Measurements from ENCODE around the gene ARNT2. TPM values are rescaled to one million over a fixed set of nuclear protein-coding genes. Genes with fewer than 3 reads are reported as not detected.

Gene ARNT2
- total and polyA plus RNA-seq, 2 of the 13 experiments (the other 11 are each of a cell fraction or from before 2014, with no cell fraction given), result 0.69 to 1.7 TPM

GRCh38 chr15:80604583-80605575 is 200.7 kb downstream of the ARNT2 start (continued):
- TF ChIP-seq ZNF280D (CRISPR knock-in tag; IDR thresholded peaks at IDR 0.05), result no peak

- in situ Hi-C loops (cut with HindIII; ENCODE audit: extremely low pct_ligation_motif_present, low pct_unique_long_range_greater_than_20kb) (no loop called here), intact Hi-C loops (cut with micrococcal nuclease; ENCODE audit: unreplicated experiment) (no loop called here)
- Histone ChIP-seq H3K27me3 (ENCODE audit: control insufficient read depth in 1 of 2, insufficient read depth in 2 of 2, low read length in 2 of 2) (peaks cover 2 to 38% of the 10 kb centered on the region in 2 experiments; a peak in 4 of 5 replicates), H3K4me1 (ENCODE audit: insufficient read depth, low read length) (no peaks in the 10 kb centered on the region), H3K9me3 (ENCODE audit: low read length) (no peaks in the 10 kb centered on the region), H3K36me3 (replicated peaks in 1 of 2; ENCODE audit: control insufficient read depth in 1 of 2, insufficient read depth in 2 of 2, low read length in 2 of 2) (no peaks in the 10 kb centered on the region), H3K4me2 (ENCODE audit: low read depth, low read length) (no peak overlapping the region), H3K4me3 (replicated peaks in 1 of 3; ENCODE audit: insufficient read depth in 1 of 3, low read depth in 2 of 3, low read length in 3 of 3) (no peak overlapping the region), H3K79me2 (ENCODE audit: insufficient read depth, low read length) (no peaks in the 10 kb centered on the region), H4K20me1 (ENCODE audit: insufficient read depth, low read length) (no peaks in the 10 kb centered on the region), H3K27ac (ENCODE audit: extremely low read length, insufficient read depth, low read length) (no peak overlapping the region), H2AFZ (ENCODE audit: low read length) (no peak overlapping the region), H3K9ac (ENCODE audit: insufficient read depth, low read depth, low read length) (no peak overlapping the region)
- DNase-seq (ENCODE audit: low spot score), result no peak
- FAIRE-seq, result no peak
- ATAC-seq, result no peak
- TF ChIP-seq SP5 (CRISPR knock-in tag; IDR thresholded peaks at IDR 0.05; ENCODE audit: borderline replicate concordance, low read depth), result no peak
- TF ChIP-seq RFX3 (CRISPR knock-in tag; IDR thresholded peaks at IDR 0.05), result no peak
- TF ChIP-seq ZFP82 (CRISPR knock-in tag; IDR thresholded peaks at IDR 0.05; ENCODE audit: borderline replicate concordance), result no peak
- no peak for TF ChIP-seq WIZ (CRISPR knock-in tag; IDR thresholded peaks at IDR 0.05)
- no peak for TF ChIP-seq TERF1 (CRISPR knock-in tag; IDR thresholded peaks at IDR 0.05)
- no peak for TF ChIP-seq GLMP (CRISPR knock-in tag; IDR thresholded peaks at IDR 0.05; ENCODE audit: borderline replicate concordance)
- no peak for TF ChIP-seq ARHGAP35 (CRISPR knock-in tag; IDR thresholded peaks at IDR 0.05; ENCODE audit: borderline replicate concordance)
- no peak for TF ChIP-seq ZNF773 (CRISPR knock-in tag; IDR thresholded peaks at IDR 0.05; ENCODE audit: borderline replicate concordance)
- TF ChIP-seq ZNF513 (CRISPR knock-in tag; conservative IDR thresholded peaks at IDR 0.05), result no peak
- no peak for TF ChIP-seq CCDC6 (CRISPR knock-in tag; IDR thresholded peaks at IDR 0.05)
- no peak for TF ChIP-seq SNAI1 (CRISPR knock-in tag; IDR thresholded peaks at IDR 0.05; ENCODE audit: borderline replicate concordance)
- no peak for TF ChIP-seq ZNF10 (CRISPR knock-in tag; IDR thresholded peaks at IDR 0.05; ENCODE audit: borderline replicate concordance, low read depth)
- TF ChIP-seq HOXA7 (CRISPR knock-in tag; IDR thresholded peaks at IDR 0.05), result no peak
- BruUV-seq (replicated peaks), result no TSS peak
- CTCF ChIA-PET (ENCODE audit: low intra/inter-chr PET ratio, low total read pairs), result no interaction called here
- WGBS (ENCODE audit: low lambda C conversion rate), result 28% methylated on average over 6 of the region's 6 CpGs
- POLR2A ChIA-PET, result no interaction called here
Measured at GRCh38 chr15:80605591-80606150, 201.5 kb downstream of the ARNT2 start.

Measured in HepG2 (cell line).